ENCODE measurements around the gene KDM4C.
"Not testable (repeated sequence)": the region's sequence is repeated elsewhere in the genome, so short reads cannot be mapped to it uniquely, and the experiment has no call there.

Gene KDM4C

DNA sequence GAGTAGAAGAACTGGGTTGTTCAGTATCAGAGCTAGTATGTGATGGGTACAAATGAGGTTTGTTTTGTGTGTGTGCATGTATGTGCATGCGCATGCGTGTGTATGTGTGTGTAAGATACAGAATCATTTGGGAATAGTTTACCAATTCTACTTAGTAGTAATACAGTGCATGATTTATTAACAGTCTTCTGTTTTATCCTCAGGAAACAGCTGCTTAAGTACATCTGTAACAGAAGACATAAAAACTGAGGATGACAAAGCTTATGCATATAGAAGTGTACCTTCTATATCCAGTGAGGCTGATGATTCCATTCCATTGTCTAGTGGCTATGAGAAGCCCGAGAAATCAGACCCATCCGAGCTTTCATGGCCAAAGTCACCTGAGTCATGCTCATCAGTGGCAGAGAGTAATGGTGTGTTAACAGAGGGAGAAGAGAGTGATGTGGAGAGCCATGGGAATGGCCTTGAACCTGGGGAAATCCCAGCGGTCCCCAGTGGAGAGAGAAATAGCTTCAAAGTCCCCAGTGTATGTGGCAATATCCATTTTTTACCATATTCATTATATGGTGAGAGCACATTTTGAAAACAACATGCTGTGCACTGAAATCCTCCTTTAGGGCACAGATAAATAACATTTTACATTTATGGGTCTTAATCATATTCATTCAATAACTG is 228.5 kb downstream of the KDM4C start:
- no peak for DNase-seq

DNA sequence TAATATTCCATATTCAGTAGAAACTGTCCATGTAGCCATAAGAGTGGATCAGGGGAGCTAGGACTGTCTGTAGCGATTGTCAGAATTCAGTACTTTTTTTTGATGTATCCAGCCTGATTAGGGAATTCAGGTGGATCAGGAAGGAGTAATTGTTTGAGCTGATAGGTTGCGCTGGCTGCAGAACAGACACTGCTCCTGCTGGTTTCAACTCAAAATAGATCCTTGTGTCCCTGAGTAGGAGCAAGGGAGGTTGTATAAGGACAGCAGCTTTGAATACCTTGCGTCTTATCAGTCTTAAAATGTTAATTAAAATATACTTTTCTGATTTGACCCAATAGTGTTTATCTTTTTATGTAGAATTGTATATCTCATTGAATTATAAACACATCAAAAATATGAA is 229.6 kb downstream of the KDM4C start:
- DNase-seq: no peak

- DNase-seq: no peak
Observed at GRCh38 chr9:6991418-6991817, 233.6 kb downstream of the KDM4C start.

- DNase-seq: no peak
Observed at GRCh38 chr9:6996061-6996854, 238.5 kb downstream of the KDM4C start.

- DNase-seq: no peak
Observed at GRCh38 chr9:6997330-6997729, 239.6 kb downstream of the KDM4C start.

GRCh38 chr9:6999794-7000193 is 242.0 kb downstream of the KDM4C start:
- DNase-seq: no peak

- no peak for DNase-seq
Observed at GRCh38 chr9:7001571-7001970, 243.8 kb downstream of the KDM4C start.

DNA sequence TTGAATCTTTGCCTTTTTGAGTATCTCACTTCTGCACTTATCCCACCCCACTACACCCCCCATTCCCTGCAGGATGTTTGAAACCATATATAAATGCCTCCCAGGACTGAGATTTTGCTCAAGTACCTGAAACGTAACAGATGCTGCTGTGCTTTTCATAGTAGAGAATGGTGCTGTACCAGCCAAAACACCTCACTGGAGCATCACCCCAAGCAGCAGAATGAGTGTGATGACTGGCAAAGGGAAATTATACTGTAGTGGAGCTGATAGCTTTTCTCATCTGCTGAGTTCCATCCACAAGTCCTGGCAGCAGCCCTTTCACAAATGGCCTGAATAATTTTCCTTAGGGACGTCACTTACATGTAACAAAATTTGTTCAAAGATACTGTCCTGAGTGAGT is 246.1 kb downstream of the KDM4C start:
- no peak for DNase-seq

DNA sequence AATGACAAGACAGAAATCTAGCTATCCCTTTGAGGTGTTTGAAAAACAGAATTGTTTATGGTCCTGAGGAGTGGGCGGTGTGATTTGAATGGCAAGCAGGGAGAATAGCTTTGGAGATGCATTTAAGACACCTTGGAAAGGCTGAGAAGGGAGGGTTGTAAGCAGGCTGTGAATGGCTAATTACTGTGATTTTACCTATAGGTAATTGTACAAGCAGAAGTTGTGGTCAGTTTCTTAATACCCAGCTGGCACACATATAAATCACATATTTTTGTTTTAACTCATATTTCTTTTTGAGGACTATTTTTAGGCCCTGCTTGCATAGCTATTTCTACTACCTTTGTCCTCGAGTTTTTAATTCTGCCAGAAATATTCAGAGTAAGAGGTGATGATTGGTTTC is 248.6 kb downstream of the KDM4C start:
- DNase-seq: no peak

DNA sequence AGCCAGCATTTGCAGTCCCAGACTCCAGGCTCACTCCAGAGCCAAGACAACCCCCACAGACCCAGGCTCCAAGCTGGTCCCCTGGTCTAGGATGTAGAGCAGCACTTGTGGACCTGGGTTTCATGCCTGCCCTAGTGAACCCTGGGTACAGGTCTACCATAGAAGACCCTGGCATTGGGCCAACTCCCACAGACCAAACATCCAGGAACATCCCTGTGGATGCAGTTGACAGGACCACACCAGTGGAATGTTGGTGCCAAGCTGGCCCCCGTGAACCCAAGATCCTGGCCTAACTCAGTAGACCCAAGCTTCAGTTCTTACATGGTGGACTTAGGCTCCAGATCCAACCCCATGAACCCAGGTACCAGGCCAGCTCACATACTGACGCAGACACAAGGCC is 250.6 kb downstream of the KDM4C start:
- DNase-seq: no peak

- no peak for DNase-seq
Observed at GRCh38 chr9:7009065-7009464, 251.3 kb downstream of the KDM4C start.

GRCh38 chr9:7011395-7012067 is 253.8 kb downstream of the KDM4C start:
- DNase-seq: no peak

DNA sequence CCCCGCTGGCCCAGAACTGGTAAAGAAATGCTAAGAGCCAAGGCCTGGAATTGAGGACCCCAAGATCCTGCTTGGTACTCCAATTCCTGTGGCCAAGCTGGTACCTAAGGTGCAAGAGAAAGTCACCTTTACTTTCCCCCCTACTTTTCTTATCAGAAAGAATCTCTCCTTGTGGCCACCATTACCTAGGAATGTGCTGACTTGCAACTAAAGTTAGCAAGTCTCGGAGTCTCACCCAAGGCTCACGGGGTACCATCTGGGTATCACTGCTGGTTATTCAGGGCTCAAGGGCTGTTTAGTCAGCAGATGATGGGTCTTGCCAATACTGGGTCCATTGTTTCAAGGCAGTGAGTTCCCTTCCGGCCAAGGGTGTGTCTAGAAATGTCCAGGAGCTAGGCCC is 270.2 kb downstream of the KDM4C start:
- DNase-seq: no peak

DNA sequence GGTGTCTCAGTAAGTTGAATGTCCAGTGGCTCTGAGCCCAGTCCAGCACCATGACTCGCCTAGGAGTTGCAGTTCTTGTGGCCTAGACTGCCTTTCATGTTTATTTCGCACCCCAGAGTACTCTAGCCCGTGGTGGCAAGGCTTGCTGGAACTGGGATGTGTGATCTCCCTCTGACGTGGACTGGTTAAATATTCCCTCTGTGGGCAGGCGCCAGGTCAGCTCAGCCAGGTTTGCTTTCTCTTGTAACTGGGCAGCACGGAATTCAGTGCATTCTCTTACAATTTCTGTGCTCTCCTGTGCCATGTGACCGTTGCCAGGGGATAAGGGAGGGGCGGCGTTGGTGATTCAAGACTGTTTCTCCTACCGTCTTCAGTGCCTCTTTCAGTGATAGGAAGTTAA is 270.8 kb downstream of the KDM4C start:
- no peak for DNase-seq

DNA sequence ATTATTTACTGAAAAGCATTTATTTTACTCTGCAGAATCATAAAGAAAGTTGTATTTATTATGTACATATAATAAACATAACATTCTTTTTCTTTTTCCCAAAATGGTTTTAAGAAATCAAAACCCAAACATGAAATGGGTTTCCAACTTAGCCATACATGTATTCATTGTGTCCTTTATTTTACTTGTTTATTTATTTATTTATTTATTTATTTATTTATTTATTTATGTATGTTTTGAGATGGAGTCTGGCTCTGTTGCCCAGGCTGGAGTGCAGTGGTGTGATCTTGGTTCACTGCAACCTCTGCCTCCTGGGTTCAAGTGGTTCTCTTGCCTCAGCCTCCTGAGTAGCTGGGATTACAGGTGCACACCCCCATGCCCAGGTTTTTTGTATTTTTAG is 273.2 kb downstream of the KDM4C start:
- not testable (repeated sequence) for DNase-seq

DNA sequence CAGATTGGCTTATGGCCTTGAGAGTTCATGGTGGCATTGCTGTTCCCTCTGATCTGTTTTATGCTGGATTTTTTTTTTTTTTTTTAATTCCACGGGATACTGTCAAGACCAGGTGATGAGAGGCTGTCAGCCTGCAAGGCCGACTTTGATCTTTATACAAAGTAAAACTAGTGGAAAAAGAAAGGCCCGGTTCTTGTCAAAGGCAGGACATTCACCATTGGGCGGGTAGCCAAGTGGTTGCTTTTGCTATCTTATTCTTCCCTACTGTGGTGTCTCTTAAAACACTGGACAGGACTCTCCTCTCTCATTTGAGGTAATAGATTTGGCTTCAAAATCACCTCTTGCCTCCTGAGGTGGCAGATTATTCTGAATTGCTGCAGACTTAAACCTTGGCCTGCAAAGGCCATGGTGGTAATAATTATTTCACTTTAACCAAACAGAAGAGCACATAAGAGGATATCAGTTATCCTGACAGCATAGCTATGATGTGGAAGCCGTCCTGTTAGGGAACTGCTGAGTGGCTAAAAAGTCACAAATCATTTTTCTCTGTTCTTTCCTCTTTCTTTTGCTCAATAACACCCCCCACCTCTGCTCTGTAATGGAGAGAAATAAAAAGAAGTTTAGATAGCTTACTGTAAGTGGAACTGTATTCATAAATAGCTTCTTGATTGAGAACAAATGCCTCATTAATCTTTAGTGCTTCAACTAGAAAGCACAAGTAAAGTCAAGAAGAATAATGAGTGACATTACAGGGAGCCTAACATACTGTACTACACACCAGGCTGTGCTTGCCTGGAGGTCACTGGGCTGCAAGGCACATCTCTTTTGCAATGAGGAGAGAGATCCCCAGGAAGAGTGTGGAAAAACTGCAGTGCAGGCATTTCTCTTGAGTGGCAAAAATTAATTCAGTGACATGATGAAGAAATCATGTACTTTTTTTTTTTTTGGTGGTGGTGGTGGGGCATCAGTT is 275.6 kb downstream of the KDM4C start:
- DNase-seq: no peak

DNA sequence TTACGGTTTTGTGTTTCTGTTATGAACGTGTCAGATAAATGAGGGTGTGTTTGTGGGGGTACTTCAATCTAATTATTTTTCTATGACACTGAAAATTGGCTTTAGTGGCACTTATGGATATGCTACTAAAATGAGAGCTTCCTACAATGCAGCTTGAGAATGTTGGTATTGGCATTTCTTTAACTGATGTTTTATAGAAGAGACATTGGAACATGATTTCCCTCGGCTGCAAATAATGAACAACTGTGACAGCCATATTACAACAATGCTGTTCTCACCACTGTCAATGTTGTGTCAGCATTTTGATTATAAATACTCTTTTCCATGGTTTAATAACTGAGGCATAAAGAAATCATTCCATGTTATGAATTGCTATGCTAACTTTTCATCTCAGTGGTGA is 279.4 kb downstream of the KDM4C start:
- no peak for DNase-seq

GRCh38 chr9:7042124-7042523 is 284.4 kb downstream of the KDM4C start:
- no peak for DNase-seq

DNA sequence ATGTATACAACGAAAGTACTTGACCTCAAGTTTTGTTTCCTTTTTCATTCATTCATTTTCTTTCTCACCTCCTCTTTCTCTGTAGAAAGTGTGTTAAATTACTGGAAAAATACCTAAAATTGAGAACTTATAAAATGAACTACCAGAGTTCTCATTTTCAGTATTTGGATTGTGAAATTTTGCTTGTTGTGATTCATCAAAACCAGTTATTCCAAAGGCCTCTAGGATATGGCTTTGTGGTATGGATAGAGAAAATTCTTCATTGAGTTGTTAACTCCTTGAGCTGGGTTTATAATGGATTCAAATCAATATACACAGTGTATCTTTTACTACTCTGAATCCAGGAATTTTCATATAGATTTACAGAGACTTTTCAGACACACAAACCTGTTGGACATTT is 287.6 kb downstream of the KDM4C start:
- no peak for DNase-seq

DNA sequence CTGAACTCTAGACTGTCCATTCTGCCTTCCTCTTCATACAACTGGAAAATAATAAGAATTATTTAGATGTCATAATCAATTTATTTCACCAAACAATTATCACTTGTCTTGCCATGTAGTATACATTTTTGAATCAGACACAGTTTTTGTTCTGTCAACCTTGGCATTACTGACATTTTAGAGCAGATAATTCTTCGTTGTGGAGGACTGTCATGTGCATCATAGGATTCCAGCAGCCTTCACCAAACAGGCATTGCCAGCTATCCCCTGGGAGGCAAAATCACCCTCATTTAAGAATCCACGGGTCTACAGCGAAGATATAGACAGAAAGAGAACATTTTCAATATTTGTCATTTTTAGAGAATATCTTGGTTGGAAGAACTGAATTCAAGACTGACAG is 293.9 kb downstream of the KDM4C start:
- no peak for DNase-seq

GRCh38 chr9:7053903-7054302 is 296.1 kb downstream of the KDM4C start:
- DNase-seq: no peak

DNA sequence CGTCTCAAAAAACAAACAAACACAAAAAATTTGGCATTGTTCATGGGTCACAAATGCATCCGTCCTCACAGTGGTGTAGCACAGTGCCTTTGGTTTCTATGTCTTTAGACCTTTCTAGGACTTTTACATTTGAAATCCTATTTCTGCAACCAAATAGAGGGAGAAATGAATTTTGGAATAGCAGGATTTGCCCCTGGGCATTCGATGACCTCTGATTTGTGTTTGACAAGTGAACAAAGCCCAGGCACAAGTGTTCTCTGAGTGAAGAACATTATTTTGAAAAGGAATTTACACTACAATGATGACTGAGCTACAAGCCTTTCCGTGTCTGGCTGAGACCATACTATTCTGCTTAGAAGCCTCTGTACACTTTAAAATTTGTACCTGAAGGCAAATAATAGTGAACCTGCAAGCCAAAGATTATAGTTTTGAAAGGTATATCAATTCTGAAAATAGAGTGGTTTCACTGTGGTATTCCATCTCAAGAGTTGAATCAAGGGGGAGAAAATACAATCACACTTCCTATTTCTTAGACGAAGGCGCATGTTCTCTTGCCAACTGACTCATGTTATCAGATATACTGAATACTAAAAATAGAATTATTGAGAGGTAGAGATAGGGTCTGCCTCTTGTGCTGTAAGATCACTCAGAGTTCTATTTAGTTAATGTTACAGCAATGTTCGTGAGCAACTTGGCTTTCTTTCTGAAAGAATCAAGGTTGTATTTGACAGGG is 297.6 kb downstream of the KDM4C start:
- DNase-seq: no peak

All from NCI-H2081 (cell line).